Nucleus accumbens (tissue), 56 donors: Measurements from ENCODE around the gene ALKBH6.
A peak's percentile ranks its signal among the peaks of the same experiment; 100 is the strongest.

Experiments used
- DNase-seq, 56 donors: peaks; one replicate each; lab custom pipeline; 2025; lab: John Stamatoyannopoulos, UW

Gene ALKBH6

DNA sequence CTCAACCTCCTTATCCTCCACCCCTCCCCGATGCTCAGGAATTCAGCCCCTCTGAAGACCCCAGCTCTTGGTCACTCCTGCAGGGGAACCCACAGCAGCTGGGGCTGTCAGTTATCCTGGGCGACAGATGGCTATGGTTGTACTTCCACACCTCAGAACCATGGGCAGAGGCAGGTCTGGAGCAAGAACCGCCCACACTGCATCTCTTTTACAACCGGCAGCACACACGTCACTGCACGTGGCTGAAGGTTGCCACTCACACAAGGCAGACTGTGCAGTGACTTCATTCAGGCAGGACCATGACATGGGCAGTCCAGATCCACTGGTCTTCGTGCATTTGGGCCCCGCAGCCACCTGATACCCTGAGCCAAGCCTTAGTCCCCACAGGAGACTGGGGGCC is 40.5 kb downstream of the ALKBH6 start:
- DNase-seq, result no peak

DNA sequence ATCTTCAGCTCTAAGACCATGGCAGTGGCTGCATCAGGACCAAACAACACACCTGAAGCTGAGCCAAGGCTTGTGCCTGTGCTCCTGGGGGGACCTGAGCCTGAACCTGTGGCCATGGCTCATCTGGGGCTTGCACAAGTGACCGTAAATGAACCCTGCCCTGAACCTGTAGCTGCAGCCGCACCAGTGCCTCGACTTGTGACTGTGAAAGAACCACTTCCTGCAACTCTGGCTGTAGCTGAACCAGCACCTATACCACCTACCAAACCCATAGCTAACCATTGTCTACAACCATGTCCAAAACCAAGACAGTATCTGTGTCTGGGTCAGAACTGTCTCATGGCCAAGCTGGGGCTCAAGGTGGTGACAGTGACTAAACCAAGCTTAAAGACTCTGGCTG is 47.2 kb downstream of the ALKBH6 start:
- no peak for DNase-seq

DNA sequence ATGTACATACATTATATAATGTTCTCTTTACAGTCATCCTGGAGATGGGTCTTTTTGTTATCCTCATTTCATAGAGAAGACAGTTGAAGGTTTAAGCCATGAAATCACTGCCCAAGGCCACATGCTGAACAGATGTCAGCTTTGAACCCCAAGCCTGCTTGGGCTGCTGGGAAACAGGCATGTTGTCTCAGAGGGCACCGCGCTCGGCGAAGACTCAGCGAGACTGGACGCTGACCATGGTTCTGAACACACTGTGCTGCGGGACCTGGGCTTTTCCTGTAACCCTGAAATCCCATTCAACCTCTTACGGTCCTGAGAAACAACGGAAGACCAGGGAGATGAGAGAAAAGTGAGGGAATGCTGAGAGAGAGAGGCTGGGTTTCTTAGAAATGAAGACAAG is 50.5 kb downstream of the ALKBH6 start:
- peak in 1 of 56 donors; percentile 34 for DNase-seq

- DNase-seq, result no peak
These were observed 53.5 kb downstream of the ALKBH6 start for GRCh38 chr19:35960432-35960972.

DNA sequence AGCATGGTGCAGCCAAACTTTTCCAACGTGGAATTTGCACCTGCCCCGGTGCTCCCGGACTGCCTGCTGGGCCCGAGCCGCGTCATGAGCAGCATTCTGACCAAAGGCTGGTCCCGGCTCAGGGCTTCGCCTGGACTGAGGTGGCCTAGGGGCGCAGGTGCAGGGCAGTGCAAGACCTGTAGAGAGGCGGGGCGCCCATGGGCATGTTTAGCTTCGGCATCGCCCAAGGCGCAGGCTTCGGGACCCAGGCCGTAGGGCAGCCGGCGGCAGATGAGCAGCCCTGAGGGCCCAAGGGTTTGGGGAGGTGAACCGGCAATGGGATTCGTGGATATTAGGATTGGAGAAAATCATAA is 54.1 kb downstream of the ALKBH6 start:
- no peak for DNase-seq
